ENCODE data around the gene ZMIZ2.
"Not testable (repeated sequence)": the region's sequence is repeated elsewhere in the genome, so short reads cannot be mapped to it uniquely, and the experiment has no call there.

ZMIZ2 gene

GRCh38 chr7:44801890-44802289 is 53.2 kb downstream of the ZMIZ2 start:
- no peaks in the 10 kb centered on the region for H3K27me3 Mint-ChIP-seq (ENCODE audit: low read depth)
- DNase-seq (ENCODE audit: low spot score): no peak
- no peak overlapping the region for H3K4me3 Mint-ChIP-seq
- no peak overlapping the region for H3K27ac Mint-ChIP-seq
- peaks cover 25% of the 10 kb centered on the region for H3K4me1 Mint-ChIP-seq (ENCODE audit: low read depth)
- no peaks in the 10 kb centered on the region for H3K9me3 Mint-ChIP-seq
- peaks cover 60% of the 10 kb centered on the region for H3K36me3 Mint-ChIP-seq (ENCODE audit: low read depth)

DNA sequence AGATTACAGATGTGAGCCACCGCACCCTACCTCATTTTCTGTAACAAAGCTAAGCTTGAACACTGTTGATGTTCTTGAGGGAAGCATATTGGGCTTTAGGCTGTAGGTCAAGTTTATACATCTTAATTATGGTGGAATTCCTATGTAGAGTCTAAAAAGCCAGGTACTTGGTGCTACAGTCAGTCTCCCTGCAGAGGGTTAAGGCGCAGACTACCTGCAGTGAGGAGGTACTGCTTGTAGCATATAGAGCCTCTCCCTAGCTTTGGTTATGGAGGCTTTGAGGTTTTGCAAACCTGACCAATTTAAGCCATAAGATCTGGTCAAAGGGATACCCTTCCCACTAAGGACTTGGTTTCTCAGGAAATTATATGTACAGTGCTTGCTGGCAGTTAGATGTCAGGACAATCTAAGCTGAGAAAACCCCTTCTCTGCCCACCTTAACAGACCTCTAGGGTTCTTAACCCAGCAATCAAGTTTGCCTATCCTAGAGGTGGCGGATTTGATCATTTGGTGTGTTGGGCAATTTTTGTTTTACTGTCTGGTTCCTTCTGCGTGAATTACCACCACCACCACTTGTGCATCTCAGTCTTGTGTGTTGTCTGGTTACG is 53.9 kb downstream of the ZMIZ2 start:
- H3K4me1 Mint-ChIP-seq (ENCODE audit: low read depth): peaks cover 24% of the 10 kb centered on the region
- no peak overlapping the region for H3K4me3 Mint-ChIP-seq
- H3K27ac Mint-ChIP-seq: no peak overlapping the region

GRCh38 chr7:44803828-44804519 is 55.3 kb downstream of the ZMIZ2 start:
- not testable (repeated sequence) for H3K27me3 Mint-ChIP-seq (ENCODE audit: low read depth); H3K27ac Mint-ChIP-seq; DNase-seq (ENCODE audit: low spot score); H3K9me3 Mint-ChIP-seq; H3K4me3 Mint-ChIP-seq
- Mint-ChIP-seq H3K36me3 (ENCODE audit: low read depth) (peaks cover 40% of the 10 kb centered on the region), H3K4me1 (ENCODE audit: low read depth) (peaks cover 14% of the 10 kb centered on the region)

More for the DNA sequence above, 53.9 kb downstream of the ZMIZ2 start:
- Mint-ChIP-seq H3K27me3 (ENCODE audit: low read depth) (no peaks in the 10 kb centered on the region), H3K36me3 (ENCODE audit: low read depth) (peaks cover 55% of the 10 kb centered on the region), H3K9me3 (no peaks in the 10 kb centered on the region)
- DNase-seq (ENCODE audit: low spot score): no peak

DNA sequence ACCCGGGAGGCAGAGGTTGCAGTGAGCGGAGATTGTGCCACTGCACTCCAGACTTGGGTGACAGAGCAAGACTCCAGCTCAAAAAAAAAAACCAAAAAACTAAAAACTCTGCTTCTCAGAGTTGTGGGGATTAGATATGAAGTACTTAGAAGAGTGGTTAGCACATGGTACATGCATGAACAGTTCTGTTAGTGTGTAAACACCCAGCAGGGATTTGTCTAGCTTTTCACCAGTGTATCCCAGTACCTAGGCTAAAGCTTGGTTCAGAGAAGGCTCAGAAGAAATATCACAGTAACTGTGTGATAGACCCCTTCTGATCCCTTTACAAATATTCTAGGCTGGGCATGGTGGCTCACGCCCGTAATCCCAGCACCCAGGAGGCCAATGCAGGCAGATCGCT is 57.3 kb downstream of the ZMIZ2 start:
- H3K36me3 Mint-ChIP-seq (ENCODE audit: low read depth): peaks cover 23% of the 10 kb centered on the region

DNA sequence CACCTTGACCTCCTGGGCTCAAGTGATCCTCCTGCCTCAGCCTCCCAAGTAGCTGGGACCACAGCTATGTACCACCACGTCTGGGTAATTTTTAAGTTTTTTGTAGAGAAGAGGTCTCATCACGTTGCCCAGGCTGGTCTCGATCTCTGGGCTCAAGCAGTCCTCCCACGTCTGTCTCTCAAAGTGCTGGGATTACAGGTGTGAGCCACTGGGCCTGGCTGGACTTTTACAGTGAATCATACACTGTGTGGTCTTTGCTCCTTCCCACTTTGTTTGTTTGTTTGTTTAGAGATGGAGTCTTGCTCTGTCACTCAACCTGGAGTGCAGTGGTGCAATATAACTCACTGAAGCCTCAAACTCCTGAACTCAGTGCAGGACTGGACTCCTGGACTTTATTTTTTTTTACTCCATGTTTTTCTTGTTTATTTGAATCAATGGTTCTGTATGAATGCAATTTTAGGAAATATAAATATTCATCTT is 60.3 kb downstream of the ZMIZ2 start:
- Mint-ChIP-seq H3K4me1 (ENCODE audit: low read depth) (peaks cover 4% of the 10 kb centered on the region), H3K27ac (no peak overlapping the region)

More for the DNA sequence above, 57.3 kb downstream of the ZMIZ2 start:
- Mint-ChIP-seq H3K27me3 (ENCODE audit: low read depth) (no peaks in the 10 kb centered on the region), H3K27ac (no peak overlapping the region), H3K4me1 (ENCODE audit: low read depth) (peaks cover 4% of the 10 kb centered on the region), H3K9me3 (no peaks in the 10 kb centered on the region), H3K4me3 (no peak overlapping the region)
- no peak for DNase-seq (ENCODE audit: low spot score)

GRCh38 chr7:44811093-44811492 is 62.4 kb downstream of the ZMIZ2 start:
- Mint-ChIP-seq H3K36me3 (ENCODE audit: low read depth) (no peaks in the 10 kb centered on the region), H3K27ac (no peak overlapping the region), H3K4me3 (no peak overlapping the region), H3K27me3 (ENCODE audit: low read depth) (no peaks in the 10 kb centered on the region), H3K9me3 (no peaks in the 10 kb centered on the region), H3K4me1 (ENCODE audit: low read depth) (peaks cover 4% of the 10 kb centered on the region)
- no peak for DNase-seq (ENCODE audit: low spot score)

More for the DNA sequence above, 60.3 kb downstream of the ZMIZ2 start:
- no peak for DNase-seq (ENCODE audit: low spot score)
- H3K27me3 Mint-ChIP-seq (ENCODE audit: low read depth): no peaks in the 10 kb centered on the region
- no peaks in the 10 kb centered on the region for H3K9me3 Mint-ChIP-seq
- H3K36me3 Mint-ChIP-seq (ENCODE audit: low read depth): peaks cover 2% of the 10 kb centered on the region
- no peak overlapping the region for H3K4me3 Mint-ChIP-seq

DNA sequence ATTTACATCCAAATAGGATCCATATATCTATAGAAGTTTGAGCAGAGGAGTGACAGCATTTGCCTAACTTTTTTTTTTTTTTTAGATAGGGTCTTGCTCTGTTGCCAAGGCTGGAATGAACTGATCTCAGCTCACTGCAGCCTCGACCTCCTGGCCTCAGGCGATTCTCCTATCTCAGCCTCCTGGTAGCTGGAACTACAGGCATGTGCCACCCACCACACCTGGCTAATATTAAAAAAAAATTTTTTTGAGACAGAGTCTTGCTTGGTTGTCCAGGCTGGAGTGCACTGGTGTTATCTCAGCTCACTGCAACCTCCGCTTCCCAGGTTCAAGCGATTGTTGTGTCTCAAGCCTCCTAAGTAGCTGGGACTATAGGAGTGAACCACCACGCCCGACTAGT is 62.9 kb downstream of the ZMIZ2 start:
- H3K36me3 Mint-ChIP-seq (ENCODE audit: low read depth): no peaks in the 10 kb centered on the region
- H3K9me3 Mint-ChIP-seq: no peaks in the 10 kb centered on the region
- H3K27ac Mint-ChIP-seq: no peak overlapping the region
- H3K27me3 Mint-ChIP-seq (ENCODE audit: low read depth): no peaks in the 10 kb centered on the region
- H3K4me1 Mint-ChIP-seq (ENCODE audit: low read depth): peaks cover 4% of the 10 kb centered on the region
- DNase-seq (ENCODE audit: low spot score): no peak
- H3K4me3 Mint-ChIP-seq: no peak overlapping the region

DNA sequence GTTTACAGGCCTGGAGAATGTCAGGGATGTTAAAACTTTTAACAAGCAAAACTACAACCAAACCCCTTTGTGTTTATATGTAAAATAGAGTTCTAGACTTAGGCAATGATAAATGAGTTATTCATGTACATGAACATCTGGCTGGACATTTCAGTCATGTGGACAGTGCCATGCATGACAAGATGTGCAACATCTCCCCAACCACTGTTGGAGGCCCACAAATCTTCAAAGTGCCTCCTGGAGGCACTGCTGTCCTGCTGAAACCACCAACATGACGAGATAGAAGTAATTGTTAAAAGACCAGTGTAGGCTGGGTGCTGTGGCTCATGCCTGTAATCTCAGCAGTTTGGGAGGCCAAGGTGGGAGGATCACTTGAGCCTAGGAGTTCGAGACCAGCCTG is 66.3 kb downstream of the ZMIZ2 start:
- no peaks in the 10 kb centered on the region for H3K36me3 Mint-ChIP-seq (ENCODE audit: low read depth)
- no peak overlapping the region for H3K27ac Mint-ChIP-seq
- peaks cover 4% of the 10 kb centered on the region for H3K4me1 Mint-ChIP-seq (ENCODE audit: low read depth)
- H3K9me3 Mint-ChIP-seq: no peaks in the 10 kb centered on the region
- DNase-seq (ENCODE audit: low spot score): no peak
- no peak overlapping the region for H3K4me3 Mint-ChIP-seq
- H3K27me3 Mint-ChIP-seq (ENCODE audit: low read depth): no peaks in the 10 kb centered on the region

GRCh38 chr7:44819292-44819691 is 70.6 kb downstream of the ZMIZ2 start:
- H3K4me3 Mint-ChIP-seq: no peak overlapping the region
- H3K27me3 Mint-ChIP-seq (ENCODE audit: low read depth): no peaks in the 10 kb centered on the region
- peaks cover 5% of the 10 kb centered on the region for H3K36me3 Mint-ChIP-seq (ENCODE audit: low read depth)

More at GRCh38 chr7:44819292-44819691, 70.6 kb downstream of the ZMIZ2 start:
- H3K4me1 Mint-ChIP-seq (ENCODE audit: low read depth): peaks cover 3% of the 10 kb centered on the region
- no peaks in the 10 kb centered on the region for H3K9me3 Mint-ChIP-seq
- H3K27ac Mint-ChIP-seq: no peak overlapping the region
- DNase-seq (ENCODE audit: low spot score): no peak
